BJ (cell line): ENCODE measurements around the gene ATP8A1. TPM values are rescaled to one million over a fixed set of nuclear protein-coding genes. Genes with fewer than 3 reads are reported as not detected.

Source experiments
- CTCF ChIA-PET: fragments of 350-600 bp; formaldehyde crosslinking; extraction: SDS; loops from one replicate; lab custom pipeline; 2021; ENCODE audit warnings: antibody characterized with exemption, inconsistent platforms; lab: Yijun Ruan, JAX
- POLR2A ChIA-PET: fragments of 300-600 bp; sonication (Branson Sonifier 250); formaldehyde crosslinking; extraction: SDS; loops from one replicate; lab custom pipeline; 2021; ENCODE audit warnings: antibody characterized with exemption; lab: Charles Lee
- DNase-seq: peaks from one replicate; pipeline ENCODE4 v3.0.0-alpha.2; 2011; ENCODE audit warnings: low read depth
- H3K27me3 ChIP-seq: 2 replicates; pipeline ENCODE4 v1.6.0; 2011; ENCODE audit warnings: low read length; ENCODE audit not compliant: control insufficient read depth, insufficient read depth
- H3K36me3 ChIP-seq: 2 replicates; pipeline ENCODE4 v1.5.1; 2011; ENCODE audit warnings: low read length; ENCODE audit not compliant: control insufficient read depth, insufficient read depth
- H3K4me3 ChIP-seq: 2 replicates; pipeline ENCODE4 v1.5.1; 2011; ENCODE audit warnings: low read depth, mild to moderate bottlenecking, control low read depth, low read length
- CTCF ChIP-seq: IDR thresholded peaks from 2 replicates; pipeline ENCODE4 v1.5.1; 2011; ENCODE audit warnings: low read depth, mild to moderate bottlenecking, control low read depth, inconsistent platforms, low read length, moderate library complexity; ENCODE audit not compliant: insufficient read depth
- polyA plus RNA-seq: library from polyadenylated mRNA; depleted of rRNA; stranded (reverse); fragments of >200 nt; gene quantifications from 2 replicates; pipeline ENCODE4 v1.2.3, GENCODE V29; 2011

Gene ATP8A1
- polyA plus RNA-seq, 1 experiment, result 0.02 TPM

- no peaks in the 10 kb centered on the region for H3K36me3 ChIP-seq
- TF ChIP-seq CTCF, result no peak
- H3K27me3 ChIP-seq, result no peaks in the 10 kb centered on the region
- ChIA-PET POLR2A (no interaction called here), CTCF (interaction anchor here (1.5 kb wide), 1 partner anchor 122 kb away, joined by 3 read pairs; no protein-coding TSS in a partner anchor)
- H3K4me3 ChIP-seq, result no peak overlapping the region
- no peak for DNase-seq
These were observed 133.7 kb downstream of the ATP8A1 start for GRCh38 chr4:42523066-42523718.

DNA sequence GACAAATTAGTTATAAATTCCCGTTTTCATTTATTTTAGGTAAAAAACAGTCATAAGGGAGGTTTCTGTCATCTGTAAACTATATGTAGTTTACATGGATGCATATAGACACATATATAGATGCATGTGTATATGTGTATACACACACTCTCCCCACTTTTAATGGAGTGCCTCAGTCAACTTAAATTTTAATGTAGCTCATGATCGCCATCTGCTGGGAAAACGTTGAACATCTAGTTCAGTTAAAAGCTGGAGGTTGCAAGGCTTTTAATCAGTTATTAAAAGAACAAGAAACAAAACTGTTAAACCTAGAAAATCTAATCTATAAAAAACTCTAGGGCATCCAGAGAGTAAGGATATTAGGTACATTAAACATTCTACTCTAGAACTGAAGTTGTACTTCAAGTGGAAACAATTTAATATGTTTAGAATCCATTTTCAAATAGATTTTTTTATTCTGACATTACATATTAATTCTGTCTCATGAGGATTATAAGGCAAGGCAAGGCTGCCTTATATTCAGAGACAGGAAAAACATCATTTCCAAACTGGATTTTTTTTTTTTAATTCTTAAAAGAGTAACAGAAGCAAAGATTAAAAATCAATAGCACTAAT is 137.0 kb downstream of the ATP8A1 start:
- no peak for DNase-seq
- Histone ChIP-seq H3K4me3 (no peak overlapping the region), H3K36me3 (no peaks in the 10 kb centered on the region), H3K27me3 (no peaks in the 10 kb centered on the region)
- ChIA-PET POLR2A (interaction anchor here (0.6 to 0.7 kb wide), 2 partner anchors 37 to 1266 kb away, joined by 4 to 5 read pairs; no protein-coding TSS in a partner anchor), CTCF (interaction anchor here (0.6 to 3.8 kb wide), 13 partner anchors 8 to 355 kb away, joined by 3 to 53 read pairs (median 4); no protein-coding TSS in a partner anchor)
- TF ChIP-seq CTCF, result peak; percentile 59

GRCh38 chr4:42515156-42515884 is 141.6 kb downstream of the ATP8A1 start:
- ChIA-PET POLR2A (no interaction called here), CTCF (no interaction called here)
- Histone ChIP-seq H3K4me3 (no peak overlapping the region), H3K36me3 (no peaks in the 10 kb centered on the region), H3K27me3 (no peaks in the 10 kb centered on the region)
- no peak for TF ChIP-seq CTCF
- DNase-seq, result no peak

GRCh38 chr4:42513748-42514492 is 143.0 kb downstream of the ATP8A1 start:
- Histone ChIP-seq H3K27me3 (no peaks in the 10 kb centered on the region), H3K4me3 (no peak overlapping the region), H3K36me3 (no peaks in the 10 kb centered on the region)
- no peak for DNase-seq
- ChIA-PET CTCF (no interaction called here), POLR2A (no interaction called here)
- no peak for TF ChIP-seq CTCF
